ENCODE data around the gene CHAC2. TPM values are rescaled to one million over a fixed set of nuclear protein-coding genes. Genes with fewer than 3 reads are reported as not detected.
A peak's percentile ranks its signal among the peaks of the same experiment; 100 is the strongest.
"Not testable (repeated sequence)": the region's sequence is repeated elsewhere in the genome, so short reads cannot be mapped to it uniquely, and the experiment has no call there.

The CHAC2 gene
- total RNA-seq (ENCODE audit: unreplicated experiment): 1.3 TPM
- long read RNA-seq, partial matches to known transcripts: 0 of 1 reads
- long read RNA-seq, other reads (novel, unspliced or antisense): 1 of 1 reads

- H3K9me3 Mint-ChIP-seq (ENCODE audit: unreplicated experiment): no peaks in the 10 kb centered on the region
- TF ChIP-seq, protein P1, sequence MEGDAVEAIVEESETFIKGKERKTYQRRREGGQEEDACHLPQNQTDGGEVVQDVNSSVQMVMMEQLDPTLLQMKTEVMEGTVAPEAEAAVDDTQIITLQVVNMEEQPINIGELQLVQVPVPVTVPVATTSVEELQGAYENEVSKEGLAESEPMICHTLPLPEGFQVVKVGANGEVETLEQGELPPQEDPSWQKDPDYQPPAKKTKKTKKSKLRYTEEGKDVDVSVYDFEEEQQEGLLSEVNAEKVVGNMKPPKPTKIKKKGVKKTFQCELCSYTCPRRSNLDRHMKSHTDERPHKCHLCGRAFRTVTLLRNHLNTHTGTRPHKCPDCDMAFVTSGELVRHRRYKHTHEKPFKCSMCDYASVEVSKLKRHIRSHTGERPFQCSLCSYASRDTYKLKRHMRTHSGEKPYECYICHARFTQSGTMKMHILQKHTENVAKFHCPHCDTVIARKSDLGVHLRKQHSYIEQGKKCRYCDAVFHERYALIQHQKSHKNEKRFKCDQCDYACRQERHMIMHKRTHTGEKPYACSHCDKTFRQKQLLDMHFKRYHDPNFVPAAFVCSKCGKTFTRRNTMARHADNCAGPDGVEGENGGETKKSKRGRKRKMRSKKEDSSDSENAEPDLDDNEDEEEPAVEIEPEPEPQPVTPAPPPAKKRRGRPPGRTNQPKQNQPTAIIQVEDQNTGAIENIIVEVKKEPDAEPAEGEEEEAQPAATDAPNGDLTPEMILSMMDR (IDR thresholded peaks at IDR 0.05; ENCODE audit: unreplicated experiment): peak; percentile 32
- H3K4me3 Mint-ChIP-seq (ENCODE audit: unreplicated experiment): peak within 1 kb of the TSS; percentile 95
- peaks cover 1% of the 10 kb centered on the region for H3K27me3 Mint-ChIP-seq (ENCODE audit: unreplicated experiment)
- DNase-seq (ENCODE audit: low spot score): peak; percentile 82
- H3K4me1 Mint-ChIP-seq (ENCODE audit: unreplicated experiment): peaks cover 8% of the 10 kb centered on the region
- H3K36me3 Mint-ChIP-seq (ENCODE audit: low read depth, unreplicated experiment): peaks cover 3% of the 10 kb centered on the region
- peak within 1 kb of the TSS; percentile 30 for H3K27ac Mint-ChIP-seq (ENCODE audit: unreplicated experiment)
Observed at GRCh38 chr2:53767405-53768241, at the start of gene CHAC2. TSS of gene CHAC2 (plus strand) at chr2:53767804. CDS start at chr2:53767887, 83 bp downstream.

DNA sequence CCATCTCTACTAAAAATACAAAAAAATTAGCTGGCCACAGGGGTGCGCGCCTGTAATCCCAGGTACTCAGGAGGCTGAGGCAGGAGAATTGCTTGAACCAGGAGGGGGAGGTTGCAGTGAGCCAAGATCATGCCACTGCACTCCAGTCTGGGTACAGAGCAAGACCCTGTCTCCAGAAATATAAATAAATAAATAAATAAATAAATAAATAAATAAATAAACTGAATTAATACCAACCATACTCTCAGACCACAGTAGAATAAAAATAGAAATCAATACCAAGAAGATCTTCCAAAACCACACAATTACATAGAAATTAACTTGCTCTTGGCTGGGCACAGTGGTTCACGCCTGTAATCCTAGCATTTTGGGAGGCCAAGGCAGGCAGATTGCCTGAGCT is 46.7 kb upstream of the CHAC2 start:
- not testable (repeated sequence) for H3K27ac Mint-ChIP-seq (ENCODE audit: unreplicated experiment); H3K4me3 Mint-ChIP-seq (ENCODE audit: unreplicated experiment); H3K36me3 Mint-ChIP-seq (ENCODE audit: low read depth, unreplicated experiment)

DNA sequence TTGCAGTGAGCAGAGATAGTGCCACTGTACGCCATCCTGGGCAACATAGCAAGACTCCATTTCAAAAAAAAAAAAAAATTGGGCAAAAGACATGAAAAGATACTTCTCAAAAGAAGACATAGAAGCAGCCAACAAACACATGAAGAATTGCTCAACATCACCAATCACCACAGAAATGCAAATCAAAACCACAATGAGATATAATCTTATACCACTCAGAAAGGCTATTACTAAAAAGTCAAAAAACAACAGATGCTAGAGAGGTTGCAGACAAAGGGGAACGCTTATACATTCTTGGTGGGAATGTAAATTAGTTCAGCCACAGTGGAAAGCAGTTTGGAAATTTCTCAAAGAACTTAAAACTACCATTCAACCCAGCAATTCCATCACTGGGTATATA is 43.1 kb upstream of the CHAC2 start:
- H3K4me3 Mint-ChIP-seq (ENCODE audit: unreplicated experiment): no peak overlapping the region
- no peaks in the 10 kb centered on the region for H3K4me1 Mint-ChIP-seq (ENCODE audit: unreplicated experiment)
- no peaks in the 10 kb centered on the region for H3K27me3 Mint-ChIP-seq (ENCODE audit: unreplicated experiment)
- H3K9me3 Mint-ChIP-seq (ENCODE audit: unreplicated experiment): no peaks in the 10 kb centered on the region
- TF ChIP-seq, protein P1 (IDR thresholded peaks at IDR 0.05; ENCODE audit: unreplicated experiment): no peak
- DNase-seq (ENCODE audit: low spot score): no peak
- no peak overlapping the region for H3K27ac Mint-ChIP-seq (ENCODE audit: unreplicated experiment)
- peaks cover 4% of the 10 kb centered on the region for H3K36me3 Mint-ChIP-seq (ENCODE audit: low read depth, unreplicated experiment)

More for the DNA sequence above, 46.7 kb upstream of the CHAC2 start:
- H3K9me3 Mint-ChIP-seq (ENCODE audit: unreplicated experiment); H3K27me3 Mint-ChIP-seq (ENCODE audit: unreplicated experiment); H3K4me1 Mint-ChIP-seq (ENCODE audit: unreplicated experiment); DNase-seq (ENCODE audit: low spot score): not testable (repeated sequence)

DNA sequence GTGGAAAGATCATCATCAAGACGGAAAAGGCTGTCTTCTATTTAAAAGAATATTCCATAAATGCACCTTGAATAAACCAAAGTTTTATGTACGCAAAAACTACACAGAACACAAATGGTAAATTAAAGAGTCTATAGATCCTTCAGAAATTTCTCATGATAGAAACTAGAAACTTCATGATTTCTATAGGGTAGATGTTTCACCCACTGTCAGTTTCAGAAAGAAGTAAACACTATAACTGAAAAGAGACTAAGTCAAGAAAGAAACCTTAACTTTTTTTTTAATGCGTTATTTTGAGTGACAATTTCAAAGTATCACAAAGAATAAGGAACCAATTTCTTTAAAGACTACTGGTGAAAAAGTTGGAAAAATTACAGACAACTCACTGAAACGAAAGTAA is 41.9 kb upstream of the CHAC2 start:
- no peak overlapping the region for H3K4me3 Mint-ChIP-seq (ENCODE audit: unreplicated experiment)
- TF ChIP-seq, protein P1 (IDR thresholded peaks at IDR 0.05; ENCODE audit: unreplicated experiment): no peak
- H3K4me1 Mint-ChIP-seq (ENCODE audit: unreplicated experiment): no peaks in the 10 kb centered on the region
- H3K27ac Mint-ChIP-seq (ENCODE audit: unreplicated experiment): no peak overlapping the region
- H3K9me3 Mint-ChIP-seq (ENCODE audit: unreplicated experiment): no peaks in the 10 kb centered on the region
- H3K36me3 Mint-ChIP-seq (ENCODE audit: low read depth, unreplicated experiment): peaks cover under 1% of the 10 kb centered on the region
- DNase-seq (ENCODE audit: low spot score): no peak
- H3K27me3 Mint-ChIP-seq (ENCODE audit: unreplicated experiment): no peaks in the 10 kb centered on the region

- DNase-seq (ENCODE audit: low spot score): no peak
- Mint-ChIP-seq H3K4me1 (ENCODE audit: unreplicated experiment) (no peaks in the 10 kb centered on the region), H3K27me3 (ENCODE audit: unreplicated experiment) (no peaks in the 10 kb centered on the region), H3K4me3 (ENCODE audit: unreplicated experiment) (no peak overlapping the region), H3K36me3 (ENCODE audit: low read depth, unreplicated experiment) (no peaks in the 10 kb centered on the region), H3K9me3 (ENCODE audit: unreplicated experiment) (no peaks in the 10 kb centered on the region), H3K27ac (ENCODE audit: unreplicated experiment) (no peak overlapping the region)
- TF ChIP-seq, protein P1 (IDR thresholded peaks at IDR 0.05; ENCODE audit: unreplicated experiment): no peak
Observed at GRCh38 chr2:53727921-53728320, 39.7 kb upstream of the CHAC2 start.
